Endothelial cell of umbilical vein (primary cell): Measurements from ENCODE around the gene USP40. TPM values are rescaled to one million over a fixed set of nuclear protein-coding genes. Genes with fewer than 3 reads are reported as not detected.

Experiments used
- BruUV-seq: library from RNA; stranded (reverse); fragments of 400-500 nt; replicated peaks from 2 replicates; lab custom pipeline; 2021; lab: Mats Ljungman, UMichigan
- CTCF ChIA-PET: fragments of 300-600, 350-600 bp; sonication (Branson Sonifier 250); formaldehyde crosslinking; loops from one replicate; lab custom pipeline; 2021; ENCODE audit warnings: antibody characterized with exemption, inconsistent platforms; lab: Charles Lee
- POLR2A ChIA-PET: fragments of 300-600, 350-600 bp; sonication (Branson Sonifier 250); formaldehyde crosslinking; loops from one replicate; lab custom pipeline; 2021; ENCODE audit warnings: antibody characterized with exemption, inconsistent platforms; lab: Charles Lee
- DNase-seq: peaks from one replicate; pipeline ENCODE4 v3.0.0-alpha.2; 2011; ENCODE audit warnings: low read depth, low spot score
- FAIRE-seq: peaks from 2 replicates; lab custom pipeline; 2011; peaks lifted over from hg19 to GRCh38; lab: Jason Lieb, UNC
- H2AFZ ChIP-seq: 2 replicates; pipeline ENCODE4 v1.6.0; 2012; ENCODE audit warnings: low read depth, low read length, control low read depth, inconsistent platforms
- H3K27ac ChIP-seq: 2 replicates; pipeline ENCODE4 v1.5.1; 2011; ENCODE audit warnings: low read depth, mild to moderate bottlenecking, control low read depth, low read length, moderate library complexity; ENCODE audit not compliant: insufficient read depth
- H3K27me3 ChIP-seq, 2 experiments: 2 replicates each; pipeline versions ENCODE4 v1.6.0 to v1.6.1; 2011; ENCODE audit warnings: low read length in 2 of 2, mixed read lengths in 1 of 2; ENCODE audit not compliant: control insufficient read depth in 2 of 2, insufficient read depth in 2 of 2
- H3K36me3 ChIP-seq, 2 experiments: 2 replicates in 1 of 2; 3 replicates in 1 of 2; pipeline ENCODE4 v1.5.1; 2011; ENCODE audit warnings: low read length in 2 of 2, mild to moderate bottlenecking in 1 of 2, moderate library complexity in 1 of 2; ENCODE audit not compliant: control insufficient read depth in 2 of 2, insufficient read depth in 2 of 2; ENCODE audit errors: extremely low read depth in 1 of 2
- H3K4me1 ChIP-seq: 3 replicates; pipeline ENCODE4 v1.5.1; 2011; ENCODE audit warnings: mild to moderate bottlenecking, low read length; ENCODE audit not compliant: control insufficient read depth, insufficient read depth; ENCODE audit errors: extremely low read depth
- H3K4me2 ChIP-seq: 2 replicates; pipeline ENCODE4 v1.6.1; 2011; ENCODE audit warnings: low read length, control low read depth, mixed read lengths; ENCODE audit not compliant: insufficient read depth
- H3K4me3 ChIP-seq, 3 experiments: fragments of 200-600 bp in 1 of 3; sonication (generic), shearing (Covaris generic) in 1 of 3; replicated peaks in 1 of 3; 2 replicates each; pipeline ENCODE4 v1.5.1; 2011 to 2016; ENCODE audit warnings: control low read depth in 3 of 3, low read length in 3 of 3, mild to moderate bottlenecking in 2 of 3, inconsistent platforms in 1 of 3, low read depth in 1 of 3, moderate library complexity in 1 of 3; ENCODE audit not compliant: insufficient read depth in 1 of 3
- H3K79me2 ChIP-seq: 2 replicates; pipeline ENCODE4 v1.6.0; 2012; ENCODE audit warnings: low read length, inconsistent platforms; ENCODE audit not compliant: control insufficient read depth, insufficient read depth
- H3K9ac ChIP-seq: replicated peaks from 2 replicates; pipeline ENCODE3; 2011; ENCODE audit warnings: low read length, control low read depth; ENCODE audit not compliant: insufficient read depth; ENCODE audit errors: extremely low read depth
- H3K9me1 ChIP-seq: replicated peaks from 3 replicates; pipeline ENCODE4 v1.6.0; 2011; ENCODE audit warnings: mild to moderate bottlenecking, low read length; ENCODE audit not compliant: control insufficient read depth, insufficient read depth; ENCODE audit errors: extremely low read depth
- H3K9me3 ChIP-seq: replicated peaks from 2 replicates; pipeline ENCODE4 v1.5.1; 2012; ENCODE audit warnings: low read length, inconsistent platforms; ENCODE audit not compliant: control insufficient read depth, insufficient read depth
- H4K20me1 ChIP-seq: replicated peaks from 2 replicates; pipeline ENCODE3; 2011; ENCODE audit warnings: mild to moderate bottlenecking, low read length; ENCODE audit not compliant: control insufficient read depth, insufficient read depth; ENCODE audit errors: extremely low read depth
- EZH2 ChIP-seq: IDR thresholded peaks from 2 replicates; pipeline ENCODE4 v1.6.1; 2012; ENCODE audit warnings: borderline replicate concordance, low read depth, mild to moderate bottlenecking, moderate library complexity, low read length, inconsistent platforms; ENCODE audit not compliant: severe bottlenecking
- FOS ChIP-seq: IDR thresholded peaks from 2 replicates; pipeline ENCODE4 v1.6.1; 2011; ENCODE audit warnings: mild to moderate bottlenecking, low read length, moderate library complexity, borderline replicate concordance; ENCODE audit not compliant: insufficient read depth
- GATA2 ChIP-seq: IDR thresholded peaks from 2 replicates; pipeline ENCODE4 v1.7.0; 2011; ENCODE audit warnings: low read depth, mild to moderate bottlenecking, moderate library complexity, mixed read lengths, low read length; ENCODE audit not compliant: insufficient read length, insufficient read depth
- JUN ChIP-seq: IDR thresholded peaks from 2 replicates; pipeline ENCODE4 v1.6.1; 2011; ENCODE audit warnings: borderline replicate concordance, low read depth; ENCODE audit not compliant: insufficient read length, insufficient read depth
- MYC ChIP-seq: IDR thresholded peaks from one replicate; pipeline ENCODE4 v1.6.1; 2011; ENCODE audit warnings: mild to moderate bottlenecking, low read depth, low read length
- POLR2A ChIP-seq: IDR thresholded peaks from 2 replicates; pipeline ENCODE4 v1.6.1; 2012; ENCODE audit warnings: low read depth, mild to moderate bottlenecking, control low read depth, low read length
- POLR2AphosphoS5 ChIP-seq: IDR thresholded peaks from 2 replicates; pipeline ENCODE4 v1.6.1; 2012; ENCODE audit warnings: low read depth, mild to moderate bottlenecking, control low read depth, low read length, moderate library complexity; ENCODE audit not compliant: insufficient read depth
- dilution Hi-C: fragments of 300-500 bp; cut with MboI; formaldehyde crosslinking; loops from one replicate; pipeline ENCODE4 v1.15.0; 2019; ENCODE audit warnings: low sequenced_read_pairs; ENCODE audit not compliant: extremely low pct_ligation_motif_present
- intact Hi-C: fragments of 100-400 bp; cut with micrococcal nuclease; formaldehyde crosslinking; loops from one replicate; pipeline ENCODE4 v1.10.0; 2022
- polyA plus RNA-seq, 4 experiments: library from polyadenylated mRNA; depleted of rRNA in 3 of 4; stranded (reverse) in 3 of 4; unstranded in 1 of 4; fragments of >200 nt; gene quantifications; 2 replicates each; pipeline versions ENCODE4 v1.2.1 to v1.2.3, GENCODE V29; 2011 to 2012; ENCODE audit warnings: missing spikeins in 1 of 4
- total RNA-seq: library from RNA; stranded (reverse); gene quantifications from 2 replicates; pipeline ENCODE4 v1.2.3, GENCODE V29; 2021
- TF ChIP-seq, protein P1 (sequence below), 2 donors: IDR thresholded peaks; 1 replicate in 1 of 2; 2 replicates in 1 of 2; pipeline ENCODE4 v1.5.1; 2011; ENCODE audit warnings: low read length in 2 of 2, mild to moderate bottlenecking in 2 of 2, moderate library complexity in 2 of 2, control low read depth in 1 of 2, inconsistent platforms in 1 of 2, low read depth in 1 of 2; ENCODE audit not compliant: insufficient read depth in 1 of 2; ENCODE audit errors: extremely low read depth in 1 of 2

USP40 gene
- total and polyA plus RNA-seq, 2 donors (not counting 3 experiments of a cell fraction or from before 2014, with no cell fraction given) = 32.2 to 32.5 TPM

DNA sequence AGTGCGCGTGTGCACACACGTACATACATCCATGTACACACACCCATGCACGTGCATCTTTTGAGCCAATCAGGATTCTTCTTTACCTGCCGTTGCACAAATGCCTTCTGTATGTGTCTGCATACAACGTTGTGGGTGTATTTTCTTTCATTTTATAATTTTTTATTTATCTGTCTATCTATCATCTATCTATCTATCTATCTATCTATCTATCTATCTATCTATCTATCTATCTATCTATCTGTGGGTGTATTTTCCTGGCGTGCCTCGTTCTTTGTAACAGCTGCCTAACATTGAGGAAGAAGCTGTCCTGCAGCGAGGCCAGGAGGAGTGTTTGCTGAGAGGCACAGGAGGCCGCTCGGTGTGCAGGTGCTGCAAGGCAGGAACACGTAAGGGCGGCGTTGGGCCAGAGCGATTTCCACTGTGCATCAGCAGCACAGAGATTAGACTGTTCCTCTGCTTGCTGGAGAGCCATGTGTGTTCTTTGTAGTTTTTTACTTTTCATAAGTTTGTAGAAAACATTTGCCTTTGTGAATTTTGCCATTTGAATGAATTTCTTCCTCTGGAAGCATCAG lies 127.9 kb downstream of the USP40 start:
- ChIA-PET CTCF (interaction anchor here (0.9 to 2.5 kb wide), 2 partner anchors 10 to 34 kb away, joined by 3 to 9 read pairs; no protein-coding TSS in a partner anchor), POLR2A (no interaction called here)
- dilution Hi-C loops = no loop called here
- no peak overlapping the region for H3K9ac ChIP-seq
- FAIRE-seq (no peak), DNase-seq (no peak)
- H3K9me1 ChIP-seq = no peaks in the 10 kb centered on the region
- no peaks in the 10 kb centered on the region for H3K79me2 ChIP-seq
- H3K27me3 ChIP-seq = no peaks in the 10 kb centered on the region
- TF ChIP-seq, protein P1, sequence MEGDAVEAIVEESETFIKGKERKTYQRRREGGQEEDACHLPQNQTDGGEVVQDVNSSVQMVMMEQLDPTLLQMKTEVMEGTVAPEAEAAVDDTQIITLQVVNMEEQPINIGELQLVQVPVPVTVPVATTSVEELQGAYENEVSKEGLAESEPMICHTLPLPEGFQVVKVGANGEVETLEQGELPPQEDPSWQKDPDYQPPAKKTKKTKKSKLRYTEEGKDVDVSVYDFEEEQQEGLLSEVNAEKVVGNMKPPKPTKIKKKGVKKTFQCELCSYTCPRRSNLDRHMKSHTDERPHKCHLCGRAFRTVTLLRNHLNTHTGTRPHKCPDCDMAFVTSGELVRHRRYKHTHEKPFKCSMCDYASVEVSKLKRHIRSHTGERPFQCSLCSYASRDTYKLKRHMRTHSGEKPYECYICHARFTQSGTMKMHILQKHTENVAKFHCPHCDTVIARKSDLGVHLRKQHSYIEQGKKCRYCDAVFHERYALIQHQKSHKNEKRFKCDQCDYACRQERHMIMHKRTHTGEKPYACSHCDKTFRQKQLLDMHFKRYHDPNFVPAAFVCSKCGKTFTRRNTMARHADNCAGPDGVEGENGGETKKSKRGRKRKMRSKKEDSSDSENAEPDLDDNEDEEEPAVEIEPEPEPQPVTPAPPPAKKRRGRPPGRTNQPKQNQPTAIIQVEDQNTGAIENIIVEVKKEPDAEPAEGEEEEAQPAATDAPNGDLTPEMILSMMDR (IDR thresholded peaks at IDR 0.05; ENCODE audit: extremely low read depth in 1 of 2, insufficient read depth in 1 of 2, low read depth in 1 of 2, low read length in 2 of 2) = no peak
- TF ChIP-seq MYC (no peak), JUN (no peak), EZH2 (no peak), POLR2AphosphoS5 (no peak), FOS (no peak), POLR2A (no peak), GATA2 (no peak)
- no TSS peak for BruUV-seq
- no peak overlapping the region for H3K4me3 ChIP-seq
- intact Hi-C loops = no loop called here
- H4K20me1 ChIP-seq = no peaks in the 10 kb centered on the region
- no peaks in the 10 kb centered on the region for H3K4me1 ChIP-seq
- H2AFZ ChIP-seq = no peak overlapping the region
- no peak overlapping the region for H3K27ac ChIP-seq
- H3K36me3 ChIP-seq = peaks cover 0 to 12% of the 10 kb centered on the region in 2 experiments
- no peaks in the 10 kb centered on the region for H3K9me3 ChIP-seq
- H3K4me2 ChIP-seq = no peak overlapping the region
